Measurements from ENCODE around the gene COQ8B.

The COQ8B gene

GRCh38 chr19:40726279-40726678 is 9.6 kb upstream of the COQ8B start:
- no peaks in the 10 kb centered on the region for H3K9me3 ChIP-seq (ENCODE audit: low read length)
- no peak for TF ChIP-seq CTCF (IDR thresholded peaks at IDR 0.05; ENCODE audit: low read length)
- TF ChIP-seq EZH2 (IDR thresholded peaks at IDR 0.05; ENCODE audit: borderline replicate concordance, low read length), result no peak
- H4K20me1 ChIP-seq (ENCODE audit: insufficient read depth, low read length), result no peaks in the 10 kb centered on the region
- H3K27me3 ChIP-seq (ENCODE audit: insufficient read depth, low read length), result no peaks in the 10 kb centered on the region
- H3K79me2 ChIP-seq (ENCODE audit: insufficient read depth, low read length), result no peaks in the 10 kb centered on the region
- peaks cover 15% of the 10 kb centered on the region for H3K36me3 ChIP-seq (ENCODE audit: insufficient read depth, low read length)
- H2AFZ ChIP-seq (ENCODE audit: low read length), result no peak overlapping the region
- no peak overlapping the region for H3K4me2 ChIP-seq (ENCODE audit: low read length)
- no peak overlapping the region for H3K4me3 ChIP-seq (ENCODE audit: low read depth, low read length, poor library complexity, severe bottlenecking)
- H3K27ac ChIP-seq (ENCODE audit: low read depth, low read length, poor library complexity, severe bottlenecking), result no peak overlapping the region
- H3F3A ChIP-seq (ENCODE audit: insufficient read depth, low read length), result no peaks in the 10 kb centered on the region
- H3K9me2 ChIP-seq (ENCODE audit: low read depth, low read length), result no peaks in the 10 kb centered on the region
- no peak overlapping the region for H3K9ac ChIP-seq (ENCODE audit: low read length)
- H3K4me1 ChIP-seq (ENCODE audit: insufficient read depth, low read length, severe bottlenecking), result no peaks in the 10 kb centered on the region

GRCh38 chr19:40724855-40725254 is 8.2 kb upstream of the COQ8B start:
- Histone ChIP-seq H3K36me3 (ENCODE audit: insufficient read depth, low read length) (peaks cover 7% of the 10 kb centered on the region), H3K79me2 (ENCODE audit: insufficient read depth, low read length) (no peaks in the 10 kb centered on the region), H3K27me3 (ENCODE audit: insufficient read depth, low read length) (no peaks in the 10 kb centered on the region), H3F3A (ENCODE audit: insufficient read depth, low read length) (no peaks in the 10 kb centered on the region), H3K9me3 (ENCODE audit: low read length) (no peaks in the 10 kb centered on the region), H2AFZ (ENCODE audit: low read length) (no peak overlapping the region), H3K4me2 (ENCODE audit: low read length) (no peak overlapping the region), H3K4me1 (ENCODE audit: insufficient read depth, low read length, severe bottlenecking) (peaks cover 2% of the 10 kb centered on the region), H3K9ac (ENCODE audit: low read length) (no peak overlapping the region), H3K9me2 (ENCODE audit: low read depth, low read length) (no peaks in the 10 kb centered on the region), H4K20me1 (ENCODE audit: insufficient read depth, low read length) (no peaks in the 10 kb centered on the region), H3K27ac (ENCODE audit: low read depth, low read length, poor library complexity, severe bottlenecking) (no peak overlapping the region), H3K4me3 (ENCODE audit: low read depth, low read length, poor library complexity, severe bottlenecking) (no peak overlapping the region)
- TF ChIP-seq CTCF (IDR thresholded peaks at IDR 0.05; ENCODE audit: low read length), result no peak
- no peak for TF ChIP-seq EZH2 (IDR thresholded peaks at IDR 0.05; ENCODE audit: borderline replicate concordance, low read length)

GRCh38 chr19:40724315-40724714 is 7.6 kb upstream of the COQ8B start:
- Histone ChIP-seq H3K9me2 (ENCODE audit: low read depth, low read length) (no peaks in the 10 kb centered on the region), H3K9me3 (ENCODE audit: low read length) (no peaks in the 10 kb centered on the region), H3K27me3 (ENCODE audit: insufficient read depth, low read length) (no peaks in the 10 kb centered on the region), H3K9ac (ENCODE audit: low read length) (no peak overlapping the region), H3K27ac (ENCODE audit: low read depth, low read length, poor library complexity, severe bottlenecking) (no peak overlapping the region), H3K4me1 (ENCODE audit: insufficient read depth, low read length, severe bottlenecking) (peaks cover 7% of the 10 kb centered on the region), H3K36me3 (ENCODE audit: insufficient read depth, low read length) (peaks cover 7% of the 10 kb centered on the region), H4K20me1 (ENCODE audit: insufficient read depth, low read length) (no peaks in the 10 kb centered on the region), H3K4me3 (ENCODE audit: low read depth, low read length, poor library complexity, severe bottlenecking) (no peak overlapping the region), H3K4me2 (ENCODE audit: low read length) (no peak overlapping the region), H3K79me2 (ENCODE audit: insufficient read depth, low read length) (no peaks in the 10 kb centered on the region), H3F3A (ENCODE audit: insufficient read depth, low read length) (no peaks in the 10 kb centered on the region), H2AFZ (ENCODE audit: low read length) (no peak overlapping the region)
- TF ChIP-seq EZH2 (IDR thresholded peaks at IDR 0.05; ENCODE audit: borderline replicate concordance, low read length) (no peak), CTCF (IDR thresholded peaks at IDR 0.05; ENCODE audit: low read length) (no peak)

Measured in OCI-LY1 (cell line).